ENCODE measurements around the gene SLC17A5. TPM values are rescaled to one million over a fixed set of nuclear protein-coding genes. Genes with fewer than 3 reads are reported as not detected.
"Not testable (repeated sequence)": the region's sequence is repeated elsewhere in the genome, so short reads cannot be mapped to it uniquely, and the experiment has no call there.

Gene SLC17A5
- total and polyA plus RNA-seq, 2 donors from 2014 or later = 15.5 to 18.2 TPM

DNA sequence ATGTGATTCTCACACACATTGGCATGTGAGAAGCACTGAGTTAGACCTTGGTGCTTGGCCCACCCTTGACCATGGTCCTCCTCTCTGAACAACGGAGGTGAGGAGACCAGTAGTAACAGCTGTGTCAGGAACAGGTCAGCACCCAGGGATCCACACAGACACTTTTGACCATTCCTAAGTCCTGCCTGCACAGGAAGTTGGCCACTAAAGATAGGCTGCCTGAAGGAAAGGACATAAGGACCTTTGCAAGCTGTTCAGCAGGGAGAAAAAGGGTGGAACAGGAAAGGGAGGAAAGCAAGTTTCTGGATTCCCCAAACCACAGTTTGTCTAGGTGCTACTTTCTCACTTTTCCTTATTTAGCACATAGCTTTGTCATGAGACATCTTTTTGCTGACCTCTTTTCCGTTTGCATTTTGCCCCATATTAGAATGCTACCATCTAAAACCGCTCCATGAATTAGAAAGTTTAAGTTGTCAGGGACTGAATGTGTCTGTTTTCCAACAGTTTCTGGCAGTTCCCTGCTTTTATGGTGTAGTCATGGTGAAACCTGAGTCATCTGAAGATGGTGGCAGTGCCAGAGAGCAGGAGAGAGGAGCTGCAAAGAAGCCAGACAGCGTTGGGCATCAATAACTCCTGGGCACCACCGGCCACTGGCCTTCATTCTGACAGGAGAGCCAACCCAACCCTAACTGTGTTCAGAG lies 41.1 kb upstream of the SLC17A5 start:
- intact Hi-C loops (cut with DNase I) = no loop called here
- Histone ChIP-seq H3K9me3 (ENCODE audit: control insufficient read depth in 2 of 3, insufficient read depth in 1 of 3, low read length in 3 of 3) (no peaks in the 10 kb centered on the region), H3K4me3 (ENCODE audit: low read length in 3 of 3) (peak overlapping the region in 1 of 3 donors; percentile 71), H3K27ac (ENCODE audit: low read depth in 2 of 2, low read length in 2 of 2) (peak overlapping the region in 1 of 2 donors; percentile 7), H3K36me3 (ENCODE audit: control insufficient read depth in 2 of 3, insufficient read depth in 3 of 3, low read length in 3 of 3) (no peaks in the 10 kb centered on the region), H3K4me1 (ENCODE audit: control insufficient read depth in 2 of 3, insufficient read depth in 2 of 3, low read depth in 1 of 3, low read length in 3 of 3) (no peaks in the 10 kb centered on the region), H3K9ac (ENCODE audit: low read length in 3 of 3) (no peak overlapping the region), H3K27me3 (ENCODE audit: control insufficient read depth, insufficient read depth, low read length) (no peaks in the 10 kb centered on the region)
- no peak for FAIRE-seq
- DNase-seq = peak in 1 of 5 donors; percentile 16
- TF ChIP-seq, protein P1, sequence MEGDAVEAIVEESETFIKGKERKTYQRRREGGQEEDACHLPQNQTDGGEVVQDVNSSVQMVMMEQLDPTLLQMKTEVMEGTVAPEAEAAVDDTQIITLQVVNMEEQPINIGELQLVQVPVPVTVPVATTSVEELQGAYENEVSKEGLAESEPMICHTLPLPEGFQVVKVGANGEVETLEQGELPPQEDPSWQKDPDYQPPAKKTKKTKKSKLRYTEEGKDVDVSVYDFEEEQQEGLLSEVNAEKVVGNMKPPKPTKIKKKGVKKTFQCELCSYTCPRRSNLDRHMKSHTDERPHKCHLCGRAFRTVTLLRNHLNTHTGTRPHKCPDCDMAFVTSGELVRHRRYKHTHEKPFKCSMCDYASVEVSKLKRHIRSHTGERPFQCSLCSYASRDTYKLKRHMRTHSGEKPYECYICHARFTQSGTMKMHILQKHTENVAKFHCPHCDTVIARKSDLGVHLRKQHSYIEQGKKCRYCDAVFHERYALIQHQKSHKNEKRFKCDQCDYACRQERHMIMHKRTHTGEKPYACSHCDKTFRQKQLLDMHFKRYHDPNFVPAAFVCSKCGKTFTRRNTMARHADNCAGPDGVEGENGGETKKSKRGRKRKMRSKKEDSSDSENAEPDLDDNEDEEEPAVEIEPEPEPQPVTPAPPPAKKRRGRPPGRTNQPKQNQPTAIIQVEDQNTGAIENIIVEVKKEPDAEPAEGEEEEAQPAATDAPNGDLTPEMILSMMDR (IDR thresholded peaks at IDR 0.05; ENCODE audit: borderline replicate concordance, extremely low read depth, insufficient read depth) = no peak

DNA sequence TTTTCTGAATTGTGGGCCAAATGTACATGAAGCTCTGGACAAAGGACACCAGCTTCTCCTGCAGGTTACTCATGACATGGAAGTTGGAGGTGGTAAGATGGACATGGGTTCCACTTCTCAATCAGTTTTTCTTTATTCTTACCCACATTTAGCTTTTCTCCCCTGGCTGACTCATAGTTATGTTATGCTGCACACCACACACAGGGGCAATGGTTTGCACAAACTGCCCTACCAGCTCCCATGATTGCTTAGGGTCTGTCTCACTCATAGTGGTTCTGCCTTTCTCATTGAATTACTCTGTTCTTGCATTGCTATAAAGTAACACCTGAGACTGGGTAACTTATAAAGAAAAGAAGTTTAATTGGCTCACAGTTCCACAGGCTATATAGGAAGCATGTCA lies 37.7 kb upstream of the SLC17A5 start:
- Histone ChIP-seq H3K4me1 (ENCODE audit: control insufficient read depth in 2 of 3, insufficient read depth in 2 of 3, low read depth in 1 of 3, low read length in 3 of 3) (no peaks in the 10 kb centered on the region), H3K4me3 (ENCODE audit: low read length in 3 of 3) (no peak overlapping the region), H3K36me3 (ENCODE audit: control insufficient read depth in 2 of 3, insufficient read depth in 3 of 3, low read length in 3 of 3) (no peaks in the 10 kb centered on the region), H3K9me3 (ENCODE audit: control insufficient read depth in 2 of 3, insufficient read depth in 1 of 3, low read length in 3 of 3) (no peaks in the 10 kb centered on the region), H3K27me3 (ENCODE audit: control insufficient read depth, insufficient read depth, low read length) (no peaks in the 10 kb centered on the region), H3K9ac (ENCODE audit: low read length in 3 of 3) (no peak overlapping the region), H3K27ac (ENCODE audit: low read depth in 2 of 2, low read length in 2 of 2) (no peak overlapping the region)
- FAIRE-seq (no peak), DNase-seq (no peak)
- intact Hi-C loops (cut with DNase I) = no loop called here
- TF ChIP-seq, protein P1 (IDR thresholded peaks at IDR 0.05; ENCODE audit: borderline replicate concordance, extremely low read depth, insufficient read depth) = no peak

DNA sequence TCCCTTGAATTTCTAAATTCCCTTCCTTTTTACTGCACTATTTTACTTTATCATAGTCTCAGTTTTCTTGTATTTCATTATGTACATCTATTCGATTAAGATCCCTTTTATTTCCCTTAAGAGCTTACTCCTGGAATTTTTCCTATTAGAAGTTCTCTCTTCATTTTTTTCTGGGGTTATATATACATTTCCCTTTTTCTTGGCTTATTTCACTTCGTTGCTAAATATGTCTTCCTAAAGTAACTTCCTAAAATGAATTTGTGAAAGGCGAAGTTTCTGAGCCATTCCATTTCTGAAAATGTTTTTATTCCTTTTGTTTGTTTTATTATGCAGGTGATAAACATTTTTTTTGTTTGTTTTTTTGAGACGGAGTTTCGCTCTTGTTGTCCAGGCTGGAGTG lies 36.3 kb upstream of the SLC17A5 start:
- TF ChIP-seq, protein P1 (IDR thresholded peaks at IDR 0.05; ENCODE audit: borderline replicate concordance, extremely low read depth, insufficient read depth) = no peak
- H3K9me3 ChIP-seq (ENCODE audit: control insufficient read depth in 2 of 3, insufficient read depth in 1 of 3, low read length in 3 of 3) = no peaks in the 10 kb centered on the region
- DNase-seq (no peak), FAIRE-seq (no peak)
- no peak overlapping the region for H3K9ac ChIP-seq (ENCODE audit: low read length in 3 of 3)
- H3K27me3 ChIP-seq (ENCODE audit: control insufficient read depth, insufficient read depth, low read length) = no peaks in the 10 kb centered on the region
- no peaks in the 10 kb centered on the region for H3K36me3 ChIP-seq (ENCODE audit: control insufficient read depth in 2 of 3, insufficient read depth in 3 of 3, low read length in 3 of 3)
- H3K4me3 ChIP-seq (ENCODE audit: low read length in 3 of 3) = no peak overlapping the region
- intact Hi-C loops (cut with DNase I) = no loop called here
- H3K27ac ChIP-seq (ENCODE audit: low read depth in 2 of 2, low read length in 2 of 2) = no peak overlapping the region
- no peaks in the 10 kb centered on the region for H3K4me1 ChIP-seq (ENCODE audit: control insufficient read depth in 2 of 3, insufficient read depth in 2 of 3, low read depth in 1 of 3, low read length in 3 of 3)

DNA sequence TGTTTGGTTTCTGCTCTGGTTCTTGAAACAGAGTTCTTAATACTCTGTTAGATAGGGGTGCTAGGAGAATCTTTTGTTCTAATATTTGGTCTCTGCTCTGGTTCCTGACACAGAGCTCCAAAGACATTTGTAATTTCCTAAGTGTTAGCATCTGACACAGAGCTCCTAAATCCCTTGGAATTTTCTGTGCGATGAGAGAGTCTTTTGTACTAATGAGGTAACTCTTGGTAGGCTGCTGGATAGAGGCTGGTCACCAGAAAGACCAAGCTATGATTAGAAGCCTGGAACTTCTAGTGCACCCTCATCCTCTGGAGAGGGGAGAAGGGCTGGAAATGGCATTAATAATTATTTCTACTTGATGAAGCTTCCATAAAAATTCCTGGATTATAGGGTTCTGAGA lies 34.6 kb upstream of the SLC17A5 start:
- TF ChIP-seq, protein P1 (IDR thresholded peaks at IDR 0.05; ENCODE audit: borderline replicate concordance, extremely low read depth, insufficient read depth) = no peak
- no peaks in the 10 kb centered on the region for H3K36me3 ChIP-seq (ENCODE audit: control insufficient read depth in 2 of 3, insufficient read depth in 3 of 3, low read length in 3 of 3)
- no peaks in the 10 kb centered on the region for H3K4me1 ChIP-seq (ENCODE audit: control insufficient read depth in 2 of 3, insufficient read depth in 2 of 3, low read depth in 1 of 3, low read length in 3 of 3)
- no peak overlapping the region for H3K9ac ChIP-seq (ENCODE audit: low read length in 3 of 3)
- H3K9me3 ChIP-seq (ENCODE audit: control insufficient read depth in 2 of 3, insufficient read depth in 1 of 3, low read length in 3 of 3) = no peaks in the 10 kb centered on the region
- intact Hi-C loops (cut with DNase I) = no loop called here
- no peak overlapping the region for H3K27ac ChIP-seq (ENCODE audit: low read depth in 2 of 2, low read length in 2 of 2)
- FAIRE-seq (no peak), DNase-seq (no peak)
- H3K4me3 ChIP-seq (ENCODE audit: low read length in 3 of 3) = no peak overlapping the region
- no peaks in the 10 kb centered on the region for H3K27me3 ChIP-seq (ENCODE audit: control insufficient read depth, insufficient read depth, low read length)

DNA sequence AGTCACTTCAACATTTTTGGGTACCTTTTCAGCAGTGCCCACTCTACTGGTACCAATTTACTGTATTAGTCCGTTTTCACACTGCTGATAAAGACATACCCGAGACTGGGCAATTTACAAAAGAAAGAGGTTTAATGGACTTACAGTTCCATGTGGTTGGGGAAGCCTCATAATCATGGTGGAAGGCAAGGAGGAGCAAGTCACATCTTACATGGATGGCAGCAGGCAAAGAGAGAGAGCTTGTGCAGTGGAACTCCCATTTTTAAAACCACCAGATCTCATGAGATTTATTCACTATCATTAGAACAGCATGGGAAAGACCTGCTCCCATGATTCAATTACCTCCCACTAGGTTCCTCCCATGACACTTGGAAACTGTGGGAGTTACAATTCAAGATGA lies 29.8 kb upstream of the SLC17A5 start:
- H3K9me3 ChIP-seq (ENCODE audit: control insufficient read depth in 2 of 3, insufficient read depth in 1 of 3, low read length in 3 of 3); FAIRE-seq; H3K4me3 ChIP-seq (ENCODE audit: low read length in 3 of 3); H3K36me3 ChIP-seq (ENCODE audit: control insufficient read depth in 2 of 3, insufficient read depth in 3 of 3, low read length in 3 of 3); H3K27ac ChIP-seq (ENCODE audit: low read depth in 2 of 2, low read length in 2 of 2); H3K27me3 ChIP-seq (ENCODE audit: control insufficient read depth, insufficient read depth, low read length); H3K9ac ChIP-seq (ENCODE audit: low read length in 3 of 3); H3K4me1 ChIP-seq (ENCODE audit: control insufficient read depth in 2 of 3, insufficient read depth in 2 of 3, low read depth in 1 of 3, low read length in 3 of 3); intact Hi-C loops (cut with DNase I); DNase-seq: not testable (repeated sequence)

Data from kidney (tissue), 14 donors.